Measurements from ENCODE around the gene C3AR1.
"Not testable (repeated sequence)": the region's sequence is repeated elsewhere in the genome, so short reads cannot be mapped to it uniquely, and the experiment has no call there.

C3AR1 gene

DNA sequence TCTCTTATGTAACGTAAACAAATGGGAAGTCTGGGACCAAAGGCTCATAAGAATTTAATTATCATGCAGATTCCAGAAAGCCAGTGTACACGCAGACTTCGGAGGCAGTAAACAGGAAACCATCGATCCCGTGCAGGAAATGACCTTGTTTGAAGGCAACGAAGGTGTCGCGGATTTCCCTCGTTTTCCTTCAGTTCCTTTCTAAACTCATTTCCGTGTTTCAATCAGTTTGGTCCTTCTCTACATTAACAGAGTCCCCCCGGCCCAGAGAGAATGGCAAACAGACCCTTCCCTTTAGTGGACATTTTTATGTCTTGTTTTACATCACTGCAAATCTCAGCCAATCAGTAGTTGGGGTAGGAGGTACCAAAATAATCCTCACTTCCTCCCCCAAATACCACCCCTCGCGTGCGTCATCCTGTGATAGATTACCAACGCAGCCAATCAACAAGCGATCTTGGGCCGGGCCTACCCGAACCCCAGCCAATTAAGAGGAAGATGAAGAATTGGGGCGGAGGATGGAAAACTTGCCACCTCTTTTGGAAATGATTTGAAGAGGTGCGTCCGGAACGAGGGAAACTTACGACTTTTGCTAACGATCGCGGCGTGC lies 39.8 kb downstream of the C3AR1 start:
- DNase-seq = peak; percentile 98 to 99

DNA sequence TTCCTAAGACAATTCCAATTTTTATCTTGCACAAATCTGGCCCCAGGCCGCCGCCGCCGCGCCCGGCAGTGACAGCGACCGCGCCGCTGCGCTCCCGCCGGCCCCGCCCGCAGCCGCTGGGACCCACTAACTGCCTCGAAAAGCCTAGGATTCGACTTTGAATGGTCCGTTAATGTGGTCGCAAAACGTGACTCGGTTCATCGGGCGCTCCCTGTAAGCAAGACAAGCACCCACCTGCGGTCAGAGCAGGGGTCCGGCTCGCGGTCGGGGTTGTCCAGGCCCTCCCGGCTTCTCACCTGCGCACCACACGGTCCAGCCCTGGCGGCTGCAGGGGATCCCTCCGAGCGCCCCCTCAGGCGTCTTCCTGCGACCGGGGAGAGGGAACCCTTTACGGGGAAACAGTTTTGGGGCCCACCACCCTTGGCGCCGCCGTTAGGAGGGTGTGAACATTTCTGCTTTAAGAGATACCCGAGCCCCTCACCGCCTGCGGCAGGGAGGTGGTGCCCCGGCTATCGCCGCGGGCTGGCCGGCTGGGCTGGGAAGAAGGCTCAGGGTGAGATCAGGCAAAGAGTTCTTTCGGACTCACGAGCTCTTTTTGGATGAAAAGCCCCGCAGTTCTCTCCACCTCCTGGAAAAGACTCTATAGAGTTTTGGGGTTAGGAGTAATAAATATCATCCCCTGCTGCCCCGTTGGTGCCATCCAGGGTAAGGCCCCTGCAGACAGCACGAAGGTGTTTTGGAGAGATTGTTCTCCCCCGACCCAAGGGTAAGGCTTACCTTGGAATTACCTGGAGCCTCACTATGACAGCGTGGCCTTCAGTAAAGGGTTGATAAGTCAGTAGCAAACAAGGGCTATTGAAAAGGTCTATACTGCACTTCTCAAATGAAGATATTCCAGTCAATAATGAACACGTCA lies 47.2 kb downstream of the C3AR1 start:
- DNase-seq = peak in 1 of 2 experiments; percentile 28

DNA sequence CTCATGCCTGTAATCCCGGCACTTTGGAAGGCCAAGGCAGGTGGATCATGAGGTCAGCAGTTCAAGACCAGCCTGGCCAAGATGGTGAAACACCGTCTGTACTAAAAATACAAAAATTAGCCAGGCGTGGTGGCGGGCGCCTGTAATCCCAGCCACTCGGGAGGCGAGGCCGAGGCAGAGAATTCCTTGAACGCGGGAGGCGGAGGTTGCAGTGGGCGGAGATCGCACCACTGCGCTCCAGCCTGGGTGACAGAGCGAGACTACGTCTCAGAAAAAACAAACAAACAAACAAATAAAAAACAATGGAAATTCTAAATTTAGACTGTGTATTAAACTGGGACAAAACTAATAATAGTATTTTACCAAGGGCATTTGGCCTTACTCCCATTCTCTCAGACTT lies 47.9 kb downstream of the C3AR1 start:
- not testable (repeated sequence) for DNase-seq

DNA sequence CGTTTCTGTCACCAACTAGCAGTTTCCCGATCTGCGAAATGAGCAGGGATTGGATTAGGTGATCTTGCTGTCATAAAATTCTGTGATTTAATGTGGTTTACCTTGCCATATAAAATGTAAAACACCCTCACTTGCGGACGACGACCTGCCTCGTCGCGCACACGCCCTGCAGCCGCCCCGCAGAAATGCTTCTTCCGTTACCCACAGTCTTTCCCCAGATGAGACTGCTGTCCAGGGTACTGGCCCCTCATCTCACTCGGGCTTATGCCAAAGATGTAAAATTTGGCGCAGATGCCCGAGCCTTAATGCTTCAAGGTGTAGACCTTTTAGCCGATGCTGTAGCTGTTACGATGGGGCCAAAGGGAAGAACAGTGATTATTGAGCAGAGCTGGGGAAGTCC lies 51.3 kb downstream of the C3AR1 start:
- no peak for DNase-seq

DNA sequence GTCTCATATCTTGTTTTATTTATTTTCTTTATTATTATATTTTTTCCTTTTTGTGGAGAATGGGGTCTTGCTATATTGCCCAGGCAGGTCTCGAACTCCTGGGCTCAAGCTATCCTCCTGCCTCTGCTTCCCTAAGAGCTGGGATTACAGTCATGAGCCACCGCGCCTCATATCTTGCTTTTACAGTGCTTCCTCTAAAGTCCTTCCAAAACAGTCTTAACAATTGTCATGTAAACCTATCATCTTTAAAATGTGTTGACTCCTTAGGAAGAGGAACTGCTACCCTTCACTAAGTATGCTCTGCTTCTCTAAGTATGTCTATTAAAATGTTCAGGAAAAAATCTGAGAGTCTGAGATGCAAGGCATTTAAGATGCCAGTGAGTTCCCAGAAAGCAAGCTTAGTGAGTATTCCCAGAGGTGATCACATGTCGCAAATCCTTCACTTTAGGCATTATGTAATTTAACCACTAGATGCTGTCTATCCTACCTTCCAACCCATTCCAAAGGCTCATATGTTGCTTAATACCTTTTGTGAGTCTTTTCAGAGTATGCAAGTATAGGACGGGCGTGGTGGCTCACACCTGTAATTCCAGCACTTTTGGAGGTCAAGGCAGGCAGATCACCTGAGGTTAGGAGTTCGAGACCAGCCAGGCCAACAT lies 53.4 kb downstream of the C3AR1 start:
- DNase-seq = no peak

DNA sequence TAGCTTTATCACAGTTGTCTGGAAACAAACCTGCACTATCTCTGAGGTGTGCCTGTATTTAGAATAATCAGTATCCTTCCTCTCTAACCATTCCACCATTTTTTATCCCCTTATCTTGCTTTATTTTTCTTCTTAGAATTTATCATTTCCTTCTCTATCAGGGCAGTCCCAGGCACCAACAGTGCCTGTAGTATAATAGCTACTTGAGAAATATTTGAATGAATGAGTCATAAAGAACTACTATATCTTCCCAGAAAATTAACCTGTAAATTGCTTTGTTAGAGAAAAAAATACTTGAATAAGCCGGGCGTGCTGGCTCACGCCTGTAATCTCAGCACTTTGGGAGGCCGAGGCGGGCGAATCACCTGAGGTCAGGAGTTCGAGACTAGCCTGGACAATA lies 54.8 kb downstream of the C3AR1 start:
- no peak for DNase-seq

Data from cerebellar nuclear complex (tissue), 1 donor.